H1 (cell line): ENCODE data around the gene NOL4L. TPM values are rescaled to one million over a fixed set of nuclear protein-coding genes. Genes with fewer than 3 reads are reported as not detected.

ENCODE experiments used
- EP300 ChIP-seq, 2 experiments: IDR thresholded peaks; 1 replicate in 1 of 2; 2 replicates in 1 of 2; pipeline ENCODE4 v1.6.1; 2011 to 2012; ENCODE audit warnings: low read depth in 2 of 2, low read length in 2 of 2, mild to moderate bottlenecking in 2 of 2, borderline replicate concordance in 1 of 2, inconsistent platforms in 1 of 2, moderate library complexity in 1 of 2
- MAFK ChIP-seq: IDR thresholded peaks from 2 replicates; pipeline ENCODE4 v1.6.1; 2012; ENCODE audit warnings: low read depth, mild to moderate bottlenecking, improper control_type of control experiment, low read length
- POLR2AphosphoS5 ChIP-seq: IDR thresholded peaks from 2 replicates; pipeline ENCODE4 v1.6.1; 2011; ENCODE audit warnings: low read depth, low read length
- POU5F1 ChIP-seq: IDR thresholded peaks from 2 replicates; pipeline ENCODE4 v1.6.1; 2011; ENCODE audit warnings: low read depth, mild to moderate bottlenecking, low read length, moderate library complexity
- SIRT6 ChIP-seq: IDR thresholded peaks from one replicate; pipeline ENCODE4 v1.7.1; 2012; ENCODE audit warnings: low read length, inconsistent platforms
- SP2 ChIP-seq: IDR thresholded peaks from 2 replicates; pipeline ENCODE4 v1.6.1; 2012; ENCODE audit warnings: mild to moderate bottlenecking, low read length, inconsistent platforms
- TAF7 ChIP-seq: optimal IDR thresholded peaks from 2 replicates; pipeline ENCODE3; 2011; ENCODE audit warnings: low read depth, mild to moderate bottlenecking, inconsistent platforms, low read length, moderate library complexity, borderline replicate concordance
- YY1 ChIP-seq: IDR thresholded peaks from 2 replicates; pipeline ENCODE4 v1.6.1; 2011; ENCODE audit warnings: low read depth, mild to moderate bottlenecking, low read length
- polyA plus RNA-seq, 7 experiments: library from polyadenylated mRNA; depleted of rRNA in 3 of 7; stranded (reverse) in 5 of 7; unstranded in 2 of 7; fragments of >200 nt in 5 of 7; fragments of 200-250 nt in 2 of 7; gene quantifications; 1 replicate in 5 of 7; 2 replicates in 1 of 7; 4 replicates in 1 of 7; pipeline versions ENCODE4 v1.2.1 to v1.2.3, GENCODE V29; 2011 to 2013; ENCODE audit warnings: missing spikeins in 2 of 7, mixed read lengths in 2 of 7
- total RNA-seq: library from RNA; stranded (reverse); fragmentation: NEBNext Ultra II Directional; extraction: Animal tissue kit (Norgen Biotek cat#: 25700); gene quantifications from 2 replicates; pipeline ENCODE4 v1.2.1, GENCODE V29; 2021

NOL4L gene
- total and polyA plus RNA-seq, 2 of the 8 experiments (the other 6 are each of a cell fraction or from before 2014, with no cell fraction given) = 15.3 to 23.7 TPM

DNA sequence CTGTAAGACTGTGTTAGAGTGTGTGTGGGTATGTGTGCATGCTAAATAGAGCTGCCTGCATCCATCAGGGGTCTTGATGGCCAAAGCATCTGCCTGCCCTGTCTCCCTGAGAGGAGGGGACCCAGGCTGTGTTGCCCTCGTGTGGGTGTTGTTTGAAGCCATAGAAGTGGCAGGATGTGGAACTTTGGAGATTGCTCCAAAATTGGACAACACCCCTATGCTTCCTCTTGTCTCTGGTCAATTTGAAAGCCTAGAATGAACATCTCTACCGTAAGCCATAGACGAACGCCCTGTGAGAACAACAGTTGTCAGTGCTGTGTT lies 144.4 kb downstream of the NOL4L start (continued):
- no peak for TF ChIP-seq SP2
- no peak for TF ChIP-seq POU5F1
- no peak for TF ChIP-seq TAF7
- TF ChIP-seq SIRT6 = no peak
- TF ChIP-seq POLR2AphosphoS5 = no peak
- no peak for TF ChIP-seq EP300 (IDR thresholded peaks at IDR 0.05; ENCODE audit: borderline replicate concordance in 1 of 2, low read depth in 2 of 2, low read length in 2 of 2)
- TF ChIP-seq MAFK = no peak
- no peak for TF ChIP-seq YY1
